Activated naive CD4-positive, alpha-beta T cell treated with anti-CD3 and anti-CD28 coated beads, Interleukin-2, amount 50 U/mL, for 24 hours (primary cell): Measurements from ENCODE around the gene NPPB.
"Not testable (repeated sequence)": the region's sequence is repeated elsewhere in the genome, so short reads cannot be mapped to it uniquely, and the experiment has no call there.

Source experiments
- H3K27ac Mint-ChIP-seq: one replicate; pipeline ENCODE4 v1.8.0; 2021; ENCODE audit warnings: mild to moderate bottlenecking, mixed read lengths
- H3K27me3 Mint-ChIP-seq: one replicate; pipeline ENCODE4 v1.8.0; 2021; ENCODE audit warnings: mixed read lengths
- H3K36me3 Mint-ChIP-seq: one replicate; pipeline ENCODE4 v1.8.0; 2021; ENCODE audit warnings: mixed read lengths
- H3K4me1 Mint-ChIP-seq: one replicate; pipeline ENCODE4 v1.8.0; 2021; ENCODE audit warnings: mixed read lengths
- H3K4me3 Mint-ChIP-seq: one replicate; pipeline ENCODE4 v1.8.0; 2021; ENCODE audit warnings: mild to moderate bottlenecking, mixed read lengths
- H3K9me3 Mint-ChIP-seq: one replicate; pipeline ENCODE4 v1.8.0; 2021; ENCODE audit warnings: mixed read lengths

Gene NPPB

GRCh38 chr1:11858613-11858967, at the start of gene NPPB:
NPPB (minus strand) TSS chr1:11858945; CDS start chr1:11858833, 112 bp downstream.
- Mint-ChIP-seq H3K4me1 (no peaks in the 10 kb centered on the region), H3K9me3 (no peaks in the 10 kb centered on the region), H3K4me3 (no peak within 1 kb of the TSS), H3K27ac (no peak within 1 kb of the TSS), H3K27me3 (peaks cover 33% of the 10 kb centered on the region), H3K36me3 (no peaks in the 10 kb centered on the region)

- H3K9me3 Mint-ChIP-seq = no peaks in the 10 kb centered on the region
- peak overlapping the region; percentile 89 for H3K4me3 Mint-ChIP-seq
- peak overlapping the region; percentile 100 for H3K27ac Mint-ChIP-seq
- peaks cover 32% of the 10 kb centered on the region for H3K4me1 Mint-ChIP-seq
- no peaks in the 10 kb centered on the region for H3K36me3 Mint-ChIP-seq
- no peaks in the 10 kb centered on the region for H3K27me3 Mint-ChIP-seq
These were observed 49.4 kb upstream of the NPPB start for GRCh38 chr1:11908095-11908675.

- Mint-ChIP-seq H3K9me3 (no peaks in the 10 kb centered on the region), H3K4me1 (peaks cover 32% of the 10 kb centered on the region), H3K4me3 (peak overlapping the region; percentile 89)
These were observed 48.7 kb upstream of the NPPB start for GRCh38 chr1:11907275-11908094.

GRCh38 chr1:11906870-11907269, 48.1 kb upstream of the NPPB start:
- H3K9me3 Mint-ChIP-seq = no peaks in the 10 kb centered on the region
- H3K27ac Mint-ChIP-seq = peak overlapping the region; percentile 55
- peaks cover 29% of the 10 kb centered on the region for H3K4me1 Mint-ChIP-seq
- H3K27me3 Mint-ChIP-seq = peaks cover 4% of the 10 kb centered on the region
- peak overlapping the region; percentile 48 for H3K4me3 Mint-ChIP-seq
- H3K36me3 Mint-ChIP-seq = no peaks in the 10 kb centered on the region

More at GRCh38 chr1:11907275-11908094, 48.7 kb upstream of the NPPB start:
- Mint-ChIP-seq H3K36me3 (no peaks in the 10 kb centered on the region), H3K27ac (peak overlapping the region; percentile 100), H3K27me3 (no peaks in the 10 kb centered on the region)

- no peak overlapping the region for H3K27ac Mint-ChIP-seq
- no peak overlapping the region for H3K4me3 Mint-ChIP-seq
- H3K9me3 Mint-ChIP-seq = no peaks in the 10 kb centered on the region
- peaks cover 29% of the 10 kb centered on the region for H3K4me1 Mint-ChIP-seq
- peaks cover 4% of the 10 kb centered on the region for H3K27me3 Mint-ChIP-seq
- no peaks in the 10 kb centered on the region for H3K36me3 Mint-ChIP-seq
These were observed 46.2 kb upstream of the NPPB start for GRCh38 chr1:11904978-11905377.

GRCh38 chr1:11904156-11904555, 45.4 kb upstream of the NPPB start:
- H3K9me3 Mint-ChIP-seq = not testable (repeated sequence)

GRCh38 chr1:11903210-11903609, 44.5 kb upstream of the NPPB start:
- Mint-ChIP-seq H3K4me1 (peaks cover 26% of the 10 kb centered on the region), H3K36me3 (no peaks in the 10 kb centered on the region), H3K27ac (no peak overlapping the region), H3K4me3 (no peak overlapping the region), H3K9me3 (no peaks in the 10 kb centered on the region), H3K27me3 (peaks cover 11% of the 10 kb centered on the region)

More at GRCh38 chr1:11904156-11904555, 45.4 kb upstream of the NPPB start:
- Mint-ChIP-seq H3K27ac (peak overlapping the region; percentile 55), H3K4me1 (peaks cover 26% of the 10 kb centered on the region)
- not testable (repeated sequence) for H3K27me3 Mint-ChIP-seq, H3K36me3 Mint-ChIP-seq, H3K4me3 Mint-ChIP-seq

- peaks cover 22% of the 10 kb centered on the region for H3K27me3 Mint-ChIP-seq
- peaks cover 17% of the 10 kb centered on the region for H3K4me1 Mint-ChIP-seq
- H3K27ac Mint-ChIP-seq, H3K9me3 Mint-ChIP-seq, H3K4me3 Mint-ChIP-seq, H3K36me3 Mint-ChIP-seq: not testable (repeated sequence)
These were observed 42.7 kb upstream of the NPPB start for GRCh38 chr1:11901446-11901845.

- H3K27me3 Mint-ChIP-seq = peaks cover 26% of the 10 kb centered on the region
- H3K4me1 Mint-ChIP-seq = no peaks in the 10 kb centered on the region
- no peak overlapping the region for H3K27ac Mint-ChIP-seq
- H3K36me3 Mint-ChIP-seq = no peaks in the 10 kb centered on the region
- H3K4me3 Mint-ChIP-seq = no peak overlapping the region
- no peaks in the 10 kb centered on the region for H3K9me3 Mint-ChIP-seq
These were observed 40.2 kb upstream of the NPPB start for GRCh38 chr1:11898831-11899467.

GRCh38 chr1:11898086-11898785, 39.5 kb upstream of the NPPB start:
- peaks cover 28% of the 10 kb centered on the region for H3K27me3 Mint-ChIP-seq
- no peaks in the 10 kb centered on the region for H3K36me3 Mint-ChIP-seq
- H3K4me3 Mint-ChIP-seq = no peak overlapping the region
- no peaks in the 10 kb centered on the region for H3K4me1 Mint-ChIP-seq
- H3K9me3 Mint-ChIP-seq = no peaks in the 10 kb centered on the region
- no peak overlapping the region for H3K27ac Mint-ChIP-seq

- not testable (repeated sequence) for H3K9me3 Mint-ChIP-seq, H3K27ac Mint-ChIP-seq, H3K36me3 Mint-ChIP-seq, H3K4me3 Mint-ChIP-seq, H3K4me1 Mint-ChIP-seq
- peaks cover 25% of the 10 kb centered on the region for H3K27me3 Mint-ChIP-seq
These were observed 35.8 kb upstream of the NPPB start for GRCh38 chr1:11894501-11894900.

- H3K27ac Mint-ChIP-seq = no peak overlapping the region
- no peaks in the 10 kb centered on the region for H3K36me3 Mint-ChIP-seq
- no peaks in the 10 kb centered on the region for H3K9me3 Mint-ChIP-seq
- H3K27me3 Mint-ChIP-seq = peaks cover 21% of the 10 kb centered on the region
- H3K4me3 Mint-ChIP-seq = no peak overlapping the region
- no peaks in the 10 kb centered on the region for H3K4me1 Mint-ChIP-seq
These were observed 35.1 kb upstream of the NPPB start for GRCh38 chr1:11893907-11894251.

- Mint-ChIP-seq H3K9me3 (no peaks in the 10 kb centered on the region), H3K27ac (no peak overlapping the region), H3K4me1 (no peaks in the 10 kb centered on the region), H3K36me3 (no peaks in the 10 kb centered on the region), H3K27me3 (peaks cover 10% of the 10 kb centered on the region), H3K4me3 (no peak overlapping the region)
These were observed 32.9 kb upstream of the NPPB start for GRCh38 chr1:11891433-11892186.

GRCh38 chr1:11888877-11889208, 30.1 kb upstream of the NPPB start:
- H3K9me3 Mint-ChIP-seq = no peaks in the 10 kb centered on the region
- H3K27ac Mint-ChIP-seq = no peak overlapping the region
- no peak overlapping the region for H3K4me3 Mint-ChIP-seq
- H3K4me1 Mint-ChIP-seq = no peaks in the 10 kb centered on the region
- H3K36me3 Mint-ChIP-seq = no peaks in the 10 kb centered on the region
- H3K27me3 Mint-ChIP-seq = peaks cover 5% of the 10 kb centered on the region

GRCh38 chr1:11888206-11888876, 29.6 kb upstream of the NPPB start:
- Mint-ChIP-seq H3K4me3 (no peak overlapping the region), H3K36me3 (no peaks in the 10 kb centered on the region), H3K9me3 (no peaks in the 10 kb centered on the region), H3K4me1 (no peaks in the 10 kb centered on the region), H3K27ac (no peak overlapping the region), H3K27me3 (peaks cover 4% of the 10 kb centered on the region)
